ENCODE results near the gene CBR3.

GRCh38 chr21:36183144-36183795 is 48.4 kb downstream of the CBR3 start:
- TF ChIP-seq POLR2AphosphoS5 (IDR thresholded peaks at IDR 0.05) (no peak), POLR2A (IDR thresholded peaks at IDR 0.05) (no peak)
- TF ChIP-seq, protein P1, sequence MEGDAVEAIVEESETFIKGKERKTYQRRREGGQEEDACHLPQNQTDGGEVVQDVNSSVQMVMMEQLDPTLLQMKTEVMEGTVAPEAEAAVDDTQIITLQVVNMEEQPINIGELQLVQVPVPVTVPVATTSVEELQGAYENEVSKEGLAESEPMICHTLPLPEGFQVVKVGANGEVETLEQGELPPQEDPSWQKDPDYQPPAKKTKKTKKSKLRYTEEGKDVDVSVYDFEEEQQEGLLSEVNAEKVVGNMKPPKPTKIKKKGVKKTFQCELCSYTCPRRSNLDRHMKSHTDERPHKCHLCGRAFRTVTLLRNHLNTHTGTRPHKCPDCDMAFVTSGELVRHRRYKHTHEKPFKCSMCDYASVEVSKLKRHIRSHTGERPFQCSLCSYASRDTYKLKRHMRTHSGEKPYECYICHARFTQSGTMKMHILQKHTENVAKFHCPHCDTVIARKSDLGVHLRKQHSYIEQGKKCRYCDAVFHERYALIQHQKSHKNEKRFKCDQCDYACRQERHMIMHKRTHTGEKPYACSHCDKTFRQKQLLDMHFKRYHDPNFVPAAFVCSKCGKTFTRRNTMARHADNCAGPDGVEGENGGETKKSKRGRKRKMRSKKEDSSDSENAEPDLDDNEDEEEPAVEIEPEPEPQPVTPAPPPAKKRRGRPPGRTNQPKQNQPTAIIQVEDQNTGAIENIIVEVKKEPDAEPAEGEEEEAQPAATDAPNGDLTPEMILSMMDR (IDR thresholded peaks at IDR 0.05 in 8 of 11, conservative IDR thresholded peaks at IDR 0.05 in 3 of 11), result no peak

Data from spleen (tissue), 7 donors.